ENCODE results near the gene ANGPTL7. TPM values are rescaled to one million over a fixed set of nuclear protein-coding genes. Genes with fewer than 3 reads are reported as not detected.
"Not testable (repeated sequence)": the region's sequence is repeated elsewhere in the genome, so short reads cannot be mapped to it uniquely, and the experiment has no call there.

The ANGPTL7 gene
- total and polyA plus RNA-seq, 2 experiments from 2014 or later = not detected

- Histone ChIP-seq H3K79me2 (ENCODE audit: insufficient read depth) (no peaks in the 10 kb centered on the region), H3K9me2 (ENCODE audit: insufficient read depth) (no peaks in the 10 kb centered on the region), H2AFZ (no peak overlapping the region), H3K27ac (no peak overlapping the region), H3K36me3 (ENCODE audit: low read depth) (no peaks in the 10 kb centered on the region), H4K20me1 (ENCODE audit: insufficient read depth) (no peaks in the 10 kb centered on the region), H3K4me1 (ENCODE audit: insufficient read depth) (peaks cover 61% of the 10 kb centered on the region), H3F3A (ENCODE audit: insufficient read depth) (peaks cover 42% of the 10 kb centered on the region), H3K27me3 (replicated peaks; ENCODE audit: insufficient read depth) (no peaks in the 10 kb centered on the region), H3K4me2 (ENCODE audit: unreplicated experiment) (no peak overlapping the region), H3K9me3 (ENCODE audit: low read depth) (no peaks in the 10 kb centered on the region), H3K9ac (no peak overlapping the region), H3K4me3 (no peak overlapping the region)
- WGBS, 2 experiments (ENCODE audit: low coverage in 1 of 2, low lambda C conversion rate in 2 of 2, missing lambda C conversion rate in 2 of 2) = 96% methylated on average over 11 of the region's 11 CpGs
- TF ChIP-seq EZH2 (IDR thresholded peaks at IDR 0.05; ENCODE audit: insufficient read depth, poor library complexity, severe bottlenecking) (no peak), EZH2phosphoT487 (IDR thresholded peaks at IDR 0.05; ENCODE audit: insufficient read depth, low read depth) (no peak)
- DNase-seq = peak; percentile 12
- in situ Hi-C loops (cut with MboI) = no loop called here
Observed at GRCh38 chr1:11176081-11176706, 13.0 kb upstream of the ANGPTL7 start.

- 13 to 21% methylated on average over 7 of the region's 7 CpGs for WGBS, 2 experiments (ENCODE audit: low coverage in 1 of 2, low lambda C conversion rate in 2 of 2, missing lambda C conversion rate in 2 of 2)
- Histone ChIP-seq H3K4me3 (no peak overlapping the region), H3K4me1 (ENCODE audit: insufficient read depth) (peaks cover 53% of the 10 kb centered on the region)
Observed at GRCh38 chr1:11178021-11179015, 10.8 kb upstream of the ANGPTL7 start.

GRCh38 chr1:11179125-11179524 lies 10.0 kb upstream of the ANGPTL7 start:
- H3K9me3 ChIP-seq (ENCODE audit: low read depth) = no peaks in the 10 kb centered on the region
- H3K27me3 ChIP-seq (replicated peaks; ENCODE audit: insufficient read depth) = no peaks in the 10 kb centered on the region
- peak; percentile 31 for DNase-seq
- no peak overlapping the region for H3K9ac ChIP-seq
- H3K36me3 ChIP-seq (ENCODE audit: low read depth) = no peaks in the 10 kb centered on the region; the same call in 1 of the 2 replicates
- no peaks in the 10 kb centered on the region for H3K79me2 ChIP-seq (ENCODE audit: insufficient read depth)
- H3K4me2 ChIP-seq (ENCODE audit: unreplicated experiment) = no peak overlapping the region
- H4K20me1 ChIP-seq (ENCODE audit: insufficient read depth) = no peaks in the 10 kb centered on the region
- peak overlapping the region; percentile 26 for H3K27ac ChIP-seq
- peaks cover 53% of the 10 kb centered on the region for H3K4me1 ChIP-seq (ENCODE audit: insufficient read depth)
- H2AFZ ChIP-seq = no peak overlapping the region
- TF ChIP-seq EZH2 (IDR thresholded peaks at IDR 0.05; ENCODE audit: insufficient read depth, poor library complexity, severe bottlenecking) (no peak), EZH2phosphoT487 (IDR thresholded peaks at IDR 0.05; ENCODE audit: insufficient read depth, low read depth) (no peak)
- in situ Hi-C loops (cut with MboI) = no loop called here
- peaks cover 47% of the 10 kb centered on the region for H3F3A ChIP-seq (ENCODE audit: insufficient read depth)
- no peak overlapping the region for H3K4me3 ChIP-seq
- no peaks in the 10 kb centered on the region for H3K9me2 ChIP-seq (ENCODE audit: insufficient read depth)

More at GRCh38 chr1:11178021-11179015, 10.8 kb upstream of the ANGPTL7 start:
- H3K9me3 ChIP-seq (ENCODE audit: low read depth) = no peaks in the 10 kb centered on the region
- H3K27ac ChIP-seq = peak overlapping the region; percentile 26
- no peaks in the 10 kb centered on the region for H4K20me1 ChIP-seq (ENCODE audit: insufficient read depth)
- H3K27me3 ChIP-seq (replicated peaks; ENCODE audit: insufficient read depth) = no peaks in the 10 kb centered on the region
- H3K9ac ChIP-seq = no peak overlapping the region
- H3F3A ChIP-seq (ENCODE audit: insufficient read depth) = peaks cover 47% of the 10 kb centered on the region
- in situ Hi-C loops (cut with MboI) = no loop called here
- no peak overlapping the region for H2AFZ ChIP-seq
- TF ChIP-seq EZH2 (IDR thresholded peaks at IDR 0.05; ENCODE audit: insufficient read depth, poor library complexity, severe bottlenecking) (no peak), EZH2phosphoT487 (IDR thresholded peaks at IDR 0.05; ENCODE audit: insufficient read depth, low read depth) (no peak)
- no peaks in the 10 kb centered on the region; the same call in 1 of the 2 replicates for H3K36me3 ChIP-seq (ENCODE audit: low read depth)
- no peaks in the 10 kb centered on the region for H3K9me2 ChIP-seq (ENCODE audit: insufficient read depth)
- peak; percentile 75 for DNase-seq
- peak overlapping the region; percentile 21 for H3K4me2 ChIP-seq (ENCODE audit: unreplicated experiment)
- H3K79me2 ChIP-seq (ENCODE audit: insufficient read depth) = no peaks in the 10 kb centered on the region

- H3K4me3 ChIP-seq; H3K9ac ChIP-seq; H3K36me3 ChIP-seq (ENCODE audit: low read depth); in situ Hi-C loops (cut with MboI); H3K9me3 ChIP-seq (ENCODE audit: low read depth); H3K27me3 ChIP-seq (replicated peaks; ENCODE audit: insufficient read depth); H3K9me2 ChIP-seq (ENCODE audit: insufficient read depth); H3K79me2 ChIP-seq (ENCODE audit: insufficient read depth); H4K20me1 ChIP-seq (ENCODE audit: insufficient read depth); H2AFZ ChIP-seq: not testable (repeated sequence)
- Histone ChIP-seq H3K4me1 (ENCODE audit: insufficient read depth) (peaks cover 53% of the 10 kb centered on the region), H3K4me2 (ENCODE audit: unreplicated experiment) (peak overlapping the region; percentile 28), H3K27ac (peak overlapping the region; percentile 61), H3F3A (ENCODE audit: insufficient read depth) (peaks cover 47% of the 10 kb centered on the region)
- peak; percentile 48 for DNase-seq
- WGBS, 2 experiments (ENCODE audit: low coverage in 1 of 2, low lambda C conversion rate in 2 of 2, missing lambda C conversion rate in 2 of 2) = 69 to 78% methylated on average over 3 of the region's 3 CpGs
Observed at GRCh38 chr1:11179749-11180148, 9.4 kb upstream of the ANGPTL7 start.
